Mesenteric fat pad (tissue), 1 donor: Measurements from ENCODE around the gene FGR. TPM values are rescaled to one million over a fixed set of nuclear protein-coding genes. Genes with fewer than 3 reads are reported as not detected.
A peak's percentile ranks its signal among the peaks of the same experiment; 100 is the strongest.
"Not testable (repeated sequence)": the region's sequence is repeated elsewhere in the genome, so short reads cannot be mapped to it uniquely, and the experiment has no call there.

Source experiments
- DNase-seq: peaks from one replicate; pipeline ENCODE4 v3.0.0-alpha.2; 2020; ENCODE audit warnings: low spot score
- long read RNA-seq: library from polyadenylated mRNA; unstranded; transcript quantifications from one replicate; pipeline ENCODE4 v2.0.0, GENCODE V29; 2020
- total RNA-seq: library from RNA; stranded (reverse); fragmentation: NEBNext Ultra II Directional; extraction: Animal tissue kit (Norgen Biotek cat#: 25700); gene quantifications from one replicate; pipeline ENCODE4 v1.2.1, GENCODE V29; 2021
- donor health status: DM: yes; HTN: yes; CAD: no.

FGR gene
- 49.7 TPM for total RNA-seq
- long read RNA-seq, transcript FGR-204 (13 exons, 2,483 nt), result minor isoform, 13 of 91 reads
- long read RNA-seq, transcript FGR-203 (13 exons, 2,729 nt), result major isoform, 34 of 91 reads
- long read RNA-seq, partial matches to known transcripts, result 8 of 91 reads
- long read RNA-seq, other reads (novel, unspliced or antisense), result 32 of 91 reads

DNA sequence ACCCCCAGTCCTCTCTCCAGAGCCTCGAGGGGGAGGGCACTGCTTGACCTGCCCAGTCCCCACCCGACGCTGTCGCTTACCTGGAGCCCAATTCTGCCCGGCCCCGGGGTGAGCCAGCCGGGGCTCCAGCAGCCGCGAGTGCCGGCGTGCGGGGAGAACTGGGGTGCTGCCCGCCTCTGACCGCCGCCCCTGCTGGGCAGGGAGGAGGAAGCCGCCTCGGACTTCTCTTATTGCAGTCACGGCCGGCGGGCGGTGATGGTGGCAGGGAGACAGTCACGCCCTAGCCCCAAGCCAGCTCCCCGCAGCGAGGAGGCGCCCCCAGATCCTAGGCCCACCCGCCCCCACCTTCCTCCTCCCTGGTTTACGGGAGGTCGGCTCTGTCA lies at the start of gene FGR:
Gene FGR, minus strand, starts transcription at position 201 of the 383 bp plus-strand sequence. CDS start 11,269 bp downstream, outside the sequence.
- DNase-seq, result no peak

DNA sequence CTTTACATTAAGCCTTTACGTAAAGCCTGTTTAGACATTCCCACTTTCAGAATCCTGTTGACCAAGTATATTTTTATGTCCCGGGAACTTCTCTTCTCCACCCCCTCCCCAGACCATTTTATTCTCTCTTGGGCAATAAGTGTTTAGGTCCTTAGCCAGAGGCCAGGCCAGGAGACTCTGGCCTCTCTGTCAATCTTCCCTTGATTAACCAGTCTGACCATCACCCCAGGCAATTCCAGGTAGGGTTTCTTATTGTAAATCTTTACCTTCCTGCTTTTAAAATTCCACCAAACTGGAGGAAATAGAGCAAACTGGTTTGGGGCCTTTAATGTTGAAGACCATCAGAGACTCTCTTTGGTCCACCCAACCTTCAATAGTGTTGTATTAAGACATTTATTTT lies 49.2 kb upstream of the FGR start:
- DNase-seq, result no peak

DNA sequence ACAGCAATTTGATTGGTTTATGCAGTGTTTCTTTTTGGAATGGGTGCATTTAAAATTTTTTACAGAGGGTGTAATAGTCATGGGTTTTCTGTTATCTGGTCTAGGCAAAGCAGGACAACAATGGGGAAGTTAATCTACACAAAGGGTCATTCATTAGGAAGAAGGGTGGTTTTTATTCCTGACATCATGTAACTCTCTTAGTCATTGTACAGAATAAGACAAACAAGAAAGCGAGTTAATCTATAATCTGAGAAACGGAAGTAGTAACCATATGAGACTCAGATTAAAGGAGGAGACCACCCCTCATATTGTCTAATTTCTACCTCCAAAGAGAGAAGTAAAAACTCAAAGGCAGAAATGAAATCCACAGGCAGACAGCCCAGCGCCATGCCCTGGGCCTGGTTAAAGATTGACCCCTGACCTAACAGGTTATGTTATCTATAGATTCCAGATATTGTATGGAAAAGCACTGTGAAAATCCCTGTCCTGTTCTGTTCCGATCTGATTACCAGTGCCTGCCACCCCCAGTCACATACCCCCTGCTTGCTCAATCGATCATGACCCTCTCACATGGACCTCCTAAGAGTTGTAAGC lies 47.5 kb upstream of the FGR start:
- no peak for DNase-seq

DNA sequence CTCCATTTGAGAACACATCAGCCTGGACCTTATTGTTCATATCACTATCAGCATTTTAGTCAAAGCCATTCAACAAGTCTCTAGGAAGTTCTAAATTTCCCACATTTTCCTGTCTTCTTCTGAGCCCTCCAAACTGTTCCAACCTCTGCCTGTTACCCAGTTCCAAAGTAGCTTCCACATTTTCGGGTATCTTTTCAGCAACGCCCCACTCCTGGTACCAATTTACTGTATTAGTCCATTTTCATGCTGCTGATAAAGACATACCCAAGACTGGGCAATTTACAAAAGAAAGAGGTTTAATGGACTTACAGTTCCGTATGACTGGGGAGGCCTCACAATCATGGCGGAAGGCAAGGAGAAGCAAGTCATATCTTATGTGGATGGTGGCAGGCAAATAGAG lies 46.6 kb upstream of the FGR start:
- DNase-seq, result not testable (repeated sequence)

DNA sequence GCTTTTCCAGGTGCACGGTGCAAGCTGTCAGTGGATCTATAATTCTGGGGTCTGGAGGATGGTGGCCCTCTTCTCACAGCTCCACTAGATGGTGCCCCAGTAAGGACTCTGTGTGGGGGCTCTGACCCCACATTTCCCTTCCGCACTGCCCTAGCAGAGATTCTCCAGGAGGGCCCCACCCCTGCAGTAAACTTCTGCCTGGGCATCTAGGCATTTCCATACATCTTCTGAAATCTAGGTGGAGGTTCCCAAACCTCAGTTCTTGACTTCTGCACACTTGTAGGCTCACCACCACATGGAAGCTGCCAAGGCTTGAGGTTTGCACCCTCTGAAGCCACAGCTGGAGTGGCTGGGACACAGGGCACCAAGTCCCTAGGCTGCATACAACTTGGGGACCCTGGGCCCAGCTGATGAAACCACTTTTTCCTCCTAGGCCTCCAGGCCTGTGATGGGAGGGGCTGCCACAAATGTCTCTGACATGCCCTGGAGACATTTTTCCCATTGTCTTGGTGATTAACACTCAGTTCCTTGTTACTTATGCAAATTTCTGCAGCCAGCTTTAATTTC lies 45.3 kb upstream of the FGR start:
- not testable (repeated sequence) for DNase-seq

DNA sequence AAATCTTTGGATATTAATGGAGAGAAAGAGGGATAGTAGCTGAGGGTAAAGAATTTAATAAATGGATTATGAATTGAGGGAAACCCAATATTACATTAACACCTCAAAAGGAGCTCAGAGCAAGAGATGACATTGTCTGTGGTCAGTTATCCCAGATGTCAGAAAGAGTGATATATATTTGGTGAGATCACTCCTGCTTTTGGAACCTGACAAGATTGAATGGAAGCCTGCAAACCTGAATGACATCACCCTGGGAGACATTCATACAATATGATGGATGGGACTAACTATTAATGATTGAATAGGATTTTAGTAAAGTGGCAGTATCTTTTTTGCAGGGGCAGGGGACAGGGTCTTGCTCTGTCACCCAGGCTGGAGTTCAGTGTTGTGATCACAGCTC lies 43.8 kb upstream of the FGR start:
- DNase-seq, result no peak

DNA sequence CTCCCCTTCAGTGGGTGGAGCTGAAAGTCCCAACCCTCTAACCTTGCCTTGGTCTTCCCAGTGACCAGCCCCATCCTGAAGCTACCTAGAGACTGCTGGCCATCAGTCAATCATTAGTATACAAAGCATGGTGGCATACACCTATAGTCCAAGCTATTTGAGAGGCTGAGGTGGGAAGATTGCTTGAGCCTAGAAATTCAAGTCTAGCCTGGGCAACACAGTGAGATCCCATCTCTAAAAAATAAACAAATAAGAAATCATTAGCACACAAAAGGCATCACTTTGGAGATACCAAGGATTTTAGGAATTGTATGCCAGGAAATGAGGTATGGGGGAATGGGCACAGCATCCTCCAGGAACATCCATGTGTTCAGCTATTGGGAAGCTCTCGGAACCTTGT lies 41.4 kb upstream of the FGR start:
- peak; percentile 1 for DNase-seq

DNA sequence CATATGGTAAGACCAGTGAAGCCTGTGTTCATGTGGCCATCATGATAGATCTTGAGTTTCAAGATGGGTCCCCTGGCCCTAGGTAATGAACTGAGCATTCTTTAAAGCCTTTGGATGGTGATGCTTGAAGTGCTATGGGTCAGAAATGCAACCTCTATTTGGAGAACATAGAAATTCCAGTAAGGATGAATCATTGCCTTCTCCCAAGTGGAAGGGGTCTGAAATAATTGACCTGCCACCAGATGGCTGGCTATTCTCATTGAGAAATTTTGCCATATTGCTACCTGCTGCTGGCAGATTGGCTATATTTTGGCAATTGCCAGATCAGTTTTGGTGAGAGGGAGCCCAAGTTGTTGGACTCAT lies 37.7 kb upstream of the FGR start:
- no peak for DNase-seq

DNA sequence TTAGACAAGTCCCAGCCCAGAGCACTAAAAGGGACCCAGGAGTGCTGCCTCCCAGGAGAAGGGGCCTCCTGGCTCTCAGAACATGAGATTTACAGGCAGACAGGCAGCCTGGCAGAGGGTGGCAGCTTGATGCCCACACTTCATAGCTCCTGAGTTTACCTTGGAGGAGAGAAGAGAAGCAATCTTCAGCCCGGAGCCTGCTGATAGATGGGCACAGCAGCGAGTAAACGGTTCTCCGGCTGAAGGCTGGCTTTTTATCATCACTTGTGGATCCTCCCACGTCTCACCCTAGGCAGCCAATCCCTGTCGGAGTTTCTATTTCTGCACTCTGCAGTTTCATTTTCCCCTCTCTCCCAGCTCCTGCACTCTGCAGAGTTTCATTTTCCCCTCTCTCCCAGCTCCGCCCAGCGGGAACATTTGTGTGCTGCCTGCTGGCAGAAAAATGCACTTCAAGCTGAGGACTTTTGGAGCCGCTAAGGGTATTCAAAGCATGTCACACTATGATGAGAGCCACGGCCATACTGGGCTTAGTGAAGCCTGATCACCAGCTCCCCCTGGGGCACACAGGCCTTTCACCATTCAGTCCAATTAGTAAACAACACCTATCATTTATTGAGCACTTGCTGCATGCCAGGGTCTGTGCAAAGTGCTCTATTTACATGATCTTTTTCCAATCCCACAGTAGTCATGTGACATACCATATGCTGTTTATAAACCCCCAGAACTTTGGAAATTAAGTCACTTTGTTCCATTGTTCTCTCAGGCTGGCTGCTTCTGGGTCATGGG lies 37.2 kb upstream of the FGR start, which contains the start of gene IFI6:
Gene IFI6, minus strand, starts transcription at position 229 of the 786 bp plus-strand sequence. CDS start 2,878 bp downstream, outside the sequence.
- peak; percentile 89 for DNase-seq

DNA sequence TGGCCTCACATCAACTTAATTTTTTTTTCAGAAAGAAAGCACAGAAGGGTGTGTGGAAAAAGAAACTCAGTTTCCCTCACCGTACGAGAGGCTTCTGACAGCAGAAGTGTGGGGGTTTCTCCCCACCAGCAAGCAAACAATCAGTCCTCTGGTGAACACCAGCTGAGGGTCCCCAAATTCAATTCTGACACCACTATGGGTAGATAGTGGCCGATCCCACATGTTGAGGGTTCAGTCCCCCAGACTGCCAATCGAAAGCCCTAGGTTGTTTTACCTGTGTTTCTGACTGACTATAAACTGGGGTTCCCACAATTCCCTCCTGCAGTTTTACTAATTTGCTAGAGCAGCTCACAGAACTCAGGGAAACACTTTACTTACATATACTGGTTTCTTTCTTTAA lies 34.9 kb upstream of the FGR start:
- DNase-seq, result peak; percentile 4

DNA sequence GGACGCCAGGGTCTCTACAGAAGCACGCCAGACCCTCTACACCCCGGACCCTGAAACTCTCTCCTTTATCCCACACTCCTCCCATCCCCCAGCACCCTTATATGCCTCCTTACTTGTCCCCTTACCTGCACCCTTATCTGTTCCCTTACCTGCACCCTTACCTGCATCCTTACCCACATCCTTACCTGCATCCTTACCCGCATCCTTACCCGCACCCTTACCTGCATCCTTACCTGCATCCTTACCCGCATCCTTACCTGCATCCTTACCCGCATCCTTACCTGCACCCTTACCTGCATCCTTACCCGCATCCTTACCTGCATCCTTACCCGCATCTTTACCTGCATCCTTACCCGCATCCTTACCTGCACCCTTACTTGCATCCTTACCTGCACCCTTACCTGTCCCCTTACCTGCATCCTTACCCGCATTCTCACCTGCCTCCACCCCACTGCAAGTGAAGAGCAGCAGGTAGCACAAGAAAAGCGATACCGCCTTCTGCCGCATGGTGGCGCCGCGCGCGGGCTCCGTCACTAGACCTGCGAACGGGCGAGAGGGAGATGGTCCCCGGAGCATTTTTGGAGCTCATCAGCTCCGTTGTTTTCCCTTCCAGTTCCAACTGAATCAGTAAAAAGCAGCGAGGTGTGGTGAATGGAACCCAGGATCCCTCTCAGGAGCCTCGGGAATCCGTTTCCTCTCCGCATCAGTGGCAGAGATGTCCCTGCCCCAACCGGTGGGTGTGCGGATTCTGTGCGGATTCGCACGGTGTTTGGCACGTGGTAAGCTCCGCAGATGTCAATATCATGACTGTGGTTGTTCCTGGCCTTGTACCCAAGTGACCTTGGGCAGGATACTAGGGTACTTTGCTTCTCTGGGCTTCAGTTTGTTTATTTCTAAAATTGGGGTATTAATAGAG lies 34.1 kb upstream of the FGR start:
- DNase-seq, result peak; percentile 95

DNA sequence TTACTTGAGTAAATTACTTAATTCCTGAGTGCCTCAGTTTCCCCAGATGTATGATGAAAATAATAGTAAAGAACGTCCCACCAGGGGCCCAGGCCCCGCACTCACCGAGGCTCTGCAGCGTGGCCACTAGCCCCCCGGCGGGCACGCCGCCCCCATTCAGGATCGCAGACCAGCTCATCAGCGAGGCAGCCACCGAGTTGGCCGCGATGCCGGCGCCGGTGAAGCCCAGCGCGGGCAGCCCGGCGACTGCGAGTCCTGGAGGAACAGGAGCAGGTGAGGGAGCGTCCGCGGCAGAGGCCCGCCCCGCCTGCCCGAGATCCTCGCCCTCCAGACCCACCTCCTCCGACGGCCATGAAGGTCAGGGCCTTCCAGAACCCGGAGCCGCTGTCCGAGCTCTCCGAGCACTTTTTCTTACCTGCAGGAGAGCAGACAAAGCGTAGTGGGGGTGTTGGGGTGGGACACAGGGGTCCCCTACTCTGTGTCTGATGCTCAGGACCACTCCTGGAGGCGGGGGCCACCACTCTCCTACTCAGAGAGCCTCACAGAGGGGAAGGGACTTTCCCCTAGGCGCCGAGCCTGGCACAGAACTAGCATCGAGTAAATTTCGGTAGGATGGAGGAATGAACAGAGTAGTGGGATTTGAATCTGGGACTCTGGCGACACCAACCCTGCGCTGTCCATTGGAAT lies 33.3 kb upstream of the FGR start:
- peak; percentile 81 for DNase-seq

DNA sequence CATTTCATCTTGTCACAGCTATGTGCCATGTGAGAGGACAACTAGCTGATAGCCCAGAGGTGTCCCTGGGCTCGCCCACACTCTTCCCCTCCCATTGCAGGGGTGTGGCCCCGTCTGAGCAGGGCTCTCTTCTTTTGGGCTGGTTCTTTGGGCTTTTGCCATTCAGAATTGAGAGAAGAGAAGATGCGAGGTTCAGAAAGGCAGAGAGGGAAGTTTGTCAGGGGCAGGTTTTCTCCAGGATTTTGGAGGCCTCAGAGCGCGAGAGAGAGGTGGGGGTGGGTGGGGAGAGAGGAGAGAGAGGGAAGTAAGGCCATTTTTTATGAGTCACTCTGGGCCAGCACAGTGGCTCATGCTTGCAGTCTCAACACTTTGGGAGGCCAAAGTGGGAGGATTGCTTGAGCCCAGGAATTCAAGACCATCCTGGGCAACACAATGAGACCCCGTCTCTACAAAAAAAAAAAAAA lies 31.8 kb upstream of the FGR start:
- no peak for DNase-seq

DNA sequence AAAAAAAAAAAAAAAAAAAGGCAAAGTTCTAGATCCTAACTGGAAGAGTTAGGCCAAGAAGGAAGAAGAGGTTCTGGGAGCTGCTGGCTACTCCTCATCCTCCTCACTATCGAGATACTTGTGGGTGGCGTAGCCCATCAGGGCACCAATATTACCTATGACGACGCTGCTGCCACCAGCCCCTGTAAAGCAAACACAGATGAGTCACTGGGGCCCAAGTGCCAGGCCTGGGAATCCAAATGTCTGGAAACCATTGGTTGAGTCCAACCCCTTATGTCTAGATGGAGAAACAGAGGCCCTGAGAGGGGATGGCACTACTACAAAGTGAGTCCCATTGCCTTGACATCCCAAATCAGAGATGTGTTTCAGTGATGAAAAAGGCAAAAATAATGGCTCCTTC lies 31.3 kb upstream of the FGR start:
- DNase-seq, result no peak

DNA sequence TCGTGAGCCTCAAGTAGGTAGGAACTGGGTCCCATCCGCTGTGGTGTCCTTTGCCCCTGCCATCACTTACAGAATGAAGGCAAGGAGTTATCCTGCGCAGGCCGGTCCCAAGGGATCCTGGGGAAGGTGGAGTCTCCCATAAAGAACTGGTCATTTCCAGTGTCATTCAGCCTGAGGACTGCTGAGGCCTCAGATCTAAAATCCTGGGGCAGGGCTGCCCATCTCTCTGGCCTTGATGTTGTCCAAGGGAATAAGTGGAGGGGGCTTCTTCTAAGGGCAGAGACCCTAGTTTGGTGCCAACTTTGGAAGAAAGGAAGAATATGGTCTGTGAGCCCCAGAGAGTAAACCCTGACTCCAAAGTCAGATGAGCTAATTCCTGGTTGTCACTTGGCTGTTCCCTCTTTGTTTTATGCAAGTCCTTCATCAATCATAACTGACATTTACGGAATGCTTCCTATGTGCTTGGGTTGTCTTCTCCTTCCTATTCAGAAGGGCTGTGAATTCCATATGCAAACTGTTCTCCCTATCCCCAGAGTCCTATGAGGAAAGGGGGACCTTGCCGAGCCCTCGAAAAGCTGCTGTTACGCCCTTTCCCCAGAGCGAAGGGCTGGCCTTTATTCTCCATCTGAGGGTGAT lies 30.1 kb upstream of the FGR start:
- DNase-seq, result no peak

DNA sequence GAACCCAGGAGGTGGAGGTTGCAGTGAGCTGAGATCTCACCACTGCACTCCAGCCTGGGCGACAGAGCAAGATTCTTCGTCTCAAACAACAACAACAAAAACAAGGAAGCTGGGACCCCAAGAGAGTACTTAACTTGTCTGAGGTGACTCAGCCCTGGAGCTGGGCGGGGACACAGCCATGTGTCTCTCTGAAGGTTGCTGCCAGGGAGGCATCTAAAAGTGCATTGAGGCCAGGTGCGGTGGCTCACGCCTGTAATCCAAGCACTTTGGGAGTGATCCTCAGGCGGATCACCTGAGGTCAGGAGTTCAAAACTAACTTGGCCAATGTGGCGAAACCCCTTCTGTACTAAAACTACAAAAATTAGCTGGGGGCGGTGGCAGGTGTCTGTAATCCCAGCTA lies 29.3 kb upstream of the FGR start:
- DNase-seq, result no peak

DNA sequence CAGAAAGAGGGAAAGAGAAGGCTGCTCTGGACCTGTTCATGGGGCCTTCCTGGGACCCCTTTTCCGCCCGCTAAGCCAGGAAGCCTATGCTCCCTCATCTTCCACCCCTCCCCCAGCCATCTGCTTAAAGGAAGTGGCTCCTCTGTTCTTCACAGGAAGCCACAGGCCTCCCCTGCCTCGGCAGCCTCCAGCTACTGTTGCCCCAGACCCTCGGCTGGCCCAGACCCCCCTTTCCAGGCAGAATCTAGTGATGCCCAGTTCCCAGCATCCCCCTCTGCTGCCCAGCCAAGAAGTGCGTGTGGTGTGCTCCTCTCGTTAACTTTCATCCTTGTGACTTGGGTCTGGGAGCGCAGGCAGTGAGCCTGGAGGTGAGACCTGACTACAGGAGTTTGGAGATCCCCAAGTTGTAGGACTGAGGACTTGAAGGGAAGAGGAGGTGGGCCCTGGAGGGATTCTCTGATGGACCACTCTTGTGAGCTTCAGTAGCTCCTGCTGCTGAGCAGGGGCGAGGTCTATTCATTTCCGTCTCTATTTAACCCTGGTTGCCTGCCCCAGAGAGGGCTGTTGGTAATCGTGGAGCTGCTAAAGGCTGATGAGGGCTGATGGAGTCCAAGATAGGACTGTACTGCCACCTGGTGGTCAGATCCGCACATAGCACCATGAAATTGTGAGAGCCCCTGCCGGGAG lies 27.9 kb upstream of the FGR start:
- peak; percentile 93 for DNase-seq

DNA sequence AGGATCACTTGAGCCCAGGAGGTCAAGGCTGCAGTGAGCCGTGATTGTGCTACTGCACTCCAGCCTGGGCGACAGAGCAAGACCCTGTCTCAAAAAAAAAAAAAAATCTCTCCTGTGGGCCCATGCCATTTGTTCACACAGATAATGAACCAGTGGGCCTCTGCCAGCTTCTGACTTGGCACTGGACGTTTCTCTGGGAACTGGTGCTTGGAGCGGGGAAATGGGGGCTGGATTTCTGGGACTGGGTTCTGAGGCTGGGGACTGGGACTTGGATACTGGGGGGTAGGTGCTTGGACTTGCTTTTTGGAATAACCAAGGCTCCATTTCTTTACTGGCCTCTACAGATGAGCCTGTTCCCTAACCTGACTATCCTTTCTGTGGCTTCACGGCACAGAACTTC lies 27.3 kb upstream of the FGR start:
- DNase-seq, result no peak

DNA sequence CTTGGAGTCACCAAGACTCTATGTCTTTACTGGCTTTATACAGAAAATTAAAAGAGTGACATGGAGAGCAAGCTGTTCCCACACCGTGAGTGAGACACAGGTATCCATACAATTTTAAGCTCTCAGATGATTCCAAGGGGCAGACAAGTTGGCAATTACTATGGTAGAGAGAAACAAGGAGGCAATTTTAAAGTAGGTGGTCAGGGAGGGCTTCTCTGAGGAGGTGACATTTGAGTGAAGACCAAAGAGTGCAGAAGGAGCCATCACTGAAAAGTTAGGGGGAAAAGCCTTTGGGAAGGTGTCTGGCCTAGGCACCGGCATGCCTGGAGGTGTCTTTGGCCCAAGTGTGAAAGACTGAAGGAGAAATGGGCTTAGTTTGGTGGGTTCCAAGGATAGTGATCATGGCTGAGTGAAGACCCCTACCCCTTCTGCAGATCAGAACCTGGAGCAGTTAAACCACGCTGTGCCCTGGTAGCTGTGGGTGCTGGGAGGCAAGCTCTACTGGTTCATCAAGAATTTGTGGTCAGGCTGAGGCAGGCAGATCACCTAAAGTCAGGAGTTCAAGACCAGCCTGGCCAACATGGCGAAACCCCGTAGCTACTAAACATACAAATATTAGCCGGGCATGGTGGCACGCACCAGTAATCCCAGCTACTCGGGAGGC lies 26.6 kb upstream of the FGR start:
- DNase-seq, result no peak
